AG04449 (cell line): ENCODE data around the gene VASN.

Experiments used
- CTCF ChIA-PET: fragments of 350-600 bp; formaldehyde crosslinking; extraction: SDS; loops from one replicate; lab custom pipeline; 2021; ENCODE audit warnings: antibody characterized with exemption; lab: Yijun Ruan, JAX
- POLR2A ChIA-PET: fragments of 400-600, 350-600 bp; formaldehyde crosslinking; extraction: SDS; loops from one replicate; lab custom pipeline; 2020; ENCODE audit warnings: antibody characterized with exemption, inconsistent platforms; lab: Yijun Ruan, JAX
- DNase-seq: peaks from one replicate; pipeline ENCODE4 v3.0.0-alpha.2; 2010; ENCODE audit warnings: low read depth, low spot score
- H3K4me3 ChIP-seq: 2 replicates; pipeline ENCODE4 v1.5.1; 2011; ENCODE audit warnings: low read depth, mild to moderate bottlenecking, control low read depth, low read length
- CTCF ChIP-seq: IDR thresholded peaks from one replicate; pipeline ENCODE4 v1.5.1; 2011; ENCODE audit warnings: mild to moderate bottlenecking, moderate library complexity, low read length, control low read depth, inconsistent platforms; ENCODE audit not compliant: insufficient read depth; ENCODE audit errors: missing control alignments

VASN gene

GRCh38 chr16:4416200-4417032, 44.8 kb downstream of the VASN start, which contains the start of gene CORO7:
Gene CORO7, minus strand, starts transcription at chr16:4416596. Its CDS starts 78 bp downstream, at chr16:4416518.
- ChIA-PET POLR2A (interaction anchor here (1.0 to 1.8 kb wide), 2 partner anchors 42 to 65 kb away, joined by 3 to 5 read pairs; no protein-coding TSS in a partner anchor), CTCF (interaction anchor here (1.1 to 12.3 kb wide), 4 partner anchors 14 to 58 kb away, joined by 3 to 218 read pairs (median 8); no protein-coding TSS in a partner anchor)
- no peak for DNase-seq
- H3K4me3 ChIP-seq, result peak within 1 kb of the TSS; percentile 78
- no peak for TF ChIP-seq CTCF

- no peak for DNase-seq
- no peak overlapping the region for H3K4me3 ChIP-seq
- ChIA-PET POLR2A (no interaction called here), CTCF (interaction anchor here (0.7 to 12.3 kb wide), 5 partner anchors 11 to 87 kb away, joined by 3 to 218 read pairs (median 3); partner anchors contain the start of gene PAM16)
- no peak for TF ChIP-seq CTCF
These were observed 47.8 kb downstream of the VASN start for GRCh38 chr16:4419402-4419959.

- POLR2A ChIA-PET, result no interaction called here
- no peak overlapping the region for H3K4me3 ChIP-seq
- no peak for TF ChIP-seq CTCF
- CTCF ChIA-PET, result interaction anchor here (0.6 to 12.3 kb wide), 2 partner anchors 18 to 923 kb away, joined by 3 to 218 read pairs; no protein-coding TSS in a partner anchor
- DNase-seq, result no peak
These were observed 49.0 kb downstream of the VASN start for GRCh38 chr16:4420505-4421105.

- POLR2A ChIA-PET, result no interaction called here
These were observed 53.9 kb downstream of the VASN start, which contains the start of gene DNAJA3 for GRCh38 chr16:4425378-4426020. Gene DNAJA3, plus strand, starts transcription at chr16:4425868. Its CDS starts 14 bp downstream, at chr16:4425882.

More at GRCh38 chr16:4425378-4426020, 53.9 kb downstream of the VASN start, which contains the start of gene DNAJA3:
- DNase-seq, result peak; percentile 74
- no peak for TF ChIP-seq CTCF
- H3K4me3 ChIP-seq, result peak within 1 kb of the TSS; percentile 72
- CTCF ChIA-PET, result interaction anchor here (0.6 to 1.4 kb wide), 2 partner anchors 23 to 161 kb away, joined by 3 read pairs; no protein-coding TSS in a partner anchor
